Diencephalon (tissue), 1 donor: ENCODE measurements around the gene SPATA31D3. TPM values are rescaled to one million over a fixed set of nuclear protein-coding genes. Genes with fewer than 3 reads are reported as not detected.

Experiments
- total RNA-seq: library from RNA; depleted of rRNA; stranded (reverse); fragments of >200 nt; gene quantifications from one replicate; pipeline ENCODE4 v1.2.3, GENCODE V29; 2014

SPATA31D3 gene
- total RNA-seq, result not detected

GRCh38 chr9:81943393-81943792 lies at the start of gene SPATA31D3:
TSS of gene SPATA31D3 (plus strand) at chr9:81943500. CDS start at chr9:81943586, 86 bp downstream.

GRCh38 chr9:81928305-81928704 lies 15.0 kb upstream of the SPATA31D3 start, which contains the start of gene SPATA31D4:
TSS of gene SPATA31D4 (plus strand) at chr9:81928428. CDS start at chr9:81928514, 86 bp downstream.

GRCh38 chr9:81988472-81988871 lies 45.2 kb downstream of the SPATA31D3 start, which contains the start of gene SPATA31D1:
TSS of gene SPATA31D1 (plus strand) at chr9:81988772. CDS start at chr9:81988819, 47 bp downstream.

Other genes starting within 250 kb of the SPATA31D3 start
- gene SPATA31D4, start 15.1 kb upstream of the SPATA31D3 start, total RNA-seq, result not detected
- gene SPATA31D1, start 45.3 kb downstream of the SPATA31D3 start, total RNA-seq, result not detected